HG03097 (cell line): Measurements from ENCODE around the gene SEH1L.
A peak's percentile ranks its signal among the peaks of the same experiment; 100 is the strongest.
"Not testable (repeated sequence)": the region's sequence is repeated elsewhere in the genome, so short reads cannot be mapped to it uniquely, and the experiment has no call there.

ENCODE experiments used
- ATAC-seq: cut with Tn5 transposase; IDR thresholded peaks from one replicate; pipeline ENCODE4 v1.9.1; 2021; ENCODE audit not compliant: unreplicated experiment, low FRiP score

Gene SEH1L, protein sequence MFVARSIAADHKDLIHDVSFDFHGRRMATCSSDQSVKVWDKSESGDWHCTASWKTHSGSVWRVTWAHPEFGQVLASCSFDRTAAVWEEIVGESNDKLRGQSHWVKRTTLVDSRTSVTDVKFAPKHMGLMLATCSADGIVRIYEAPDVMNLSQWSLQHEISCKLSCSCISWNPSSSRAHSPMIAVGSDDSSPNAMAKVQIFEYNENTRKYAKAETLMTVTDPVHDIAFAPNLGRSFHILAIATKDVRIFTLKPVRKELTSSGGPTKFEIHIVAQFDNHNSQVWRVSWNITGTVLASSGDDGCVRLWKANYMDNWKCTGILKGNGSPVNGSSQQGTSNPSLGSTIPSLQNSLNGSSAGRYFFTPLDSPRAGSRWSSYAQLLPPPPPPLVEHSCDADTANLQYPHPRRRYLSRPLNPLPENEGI

DNA sequence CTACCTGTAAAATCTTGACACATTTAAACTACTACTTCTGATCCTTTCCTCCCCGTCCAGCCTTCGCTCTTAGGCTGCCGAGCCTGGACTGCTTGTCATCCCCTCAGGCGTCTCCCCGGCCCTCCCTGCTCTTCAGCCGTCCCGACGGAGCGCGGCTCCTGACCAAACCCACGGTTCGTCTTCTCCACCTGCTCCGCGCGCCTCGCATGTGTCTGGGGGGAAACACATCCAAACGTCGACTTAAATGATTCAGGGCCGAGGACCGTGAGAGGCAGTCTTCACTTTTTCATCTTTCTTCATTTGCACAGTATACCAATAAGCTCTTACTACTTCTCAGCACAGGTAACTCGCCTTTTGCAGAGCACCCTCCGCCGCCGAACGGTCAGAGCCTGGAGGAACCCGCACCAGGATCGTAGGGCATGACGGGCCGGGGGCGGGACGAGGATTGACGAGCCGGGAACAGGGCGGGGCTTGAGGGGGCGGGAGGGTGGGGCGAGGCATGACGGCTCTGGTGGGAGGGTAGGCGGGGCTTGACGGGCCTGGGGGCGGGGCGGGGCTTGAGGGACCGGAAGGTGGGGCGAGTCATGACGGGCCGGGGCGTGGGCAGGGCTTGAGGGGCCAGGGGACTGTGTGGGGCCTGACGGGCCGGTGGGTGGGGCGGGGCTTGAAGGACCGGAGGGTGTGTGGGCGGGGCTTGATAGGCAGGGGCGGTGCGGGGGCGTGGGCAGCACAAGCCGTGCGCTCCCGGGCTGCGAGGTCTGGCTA lies at the start of gene SEH1L:
SEH1L (plus strand) TSS at position 727 of the 765 bp plus-strand sequence. CDS start 111 bp downstream, outside the sequence.
- peak; percentile 72 for ATAC-seq

DNA sequence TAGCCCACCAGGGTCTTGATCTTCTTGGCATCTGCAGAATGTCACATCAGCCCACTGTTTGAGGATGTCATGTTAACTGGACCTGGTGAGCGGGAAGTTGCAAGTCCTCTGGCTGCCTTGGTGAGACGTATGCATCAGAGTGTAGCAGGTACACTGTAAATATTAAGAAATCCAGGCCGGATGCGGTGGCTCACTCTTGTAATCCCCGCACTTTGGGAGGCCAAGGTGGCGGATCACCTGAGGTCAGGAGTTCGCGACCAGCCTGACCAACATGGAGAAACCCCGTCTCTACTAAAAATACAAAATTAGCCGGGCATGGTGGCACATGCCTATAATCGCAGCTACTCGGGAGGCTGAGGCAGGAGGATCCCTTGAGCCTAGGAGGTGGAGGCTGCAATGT lies 46.6 kb upstream of the SEH1L start:
- not testable (repeated sequence) for ATAC-seq

DNA sequence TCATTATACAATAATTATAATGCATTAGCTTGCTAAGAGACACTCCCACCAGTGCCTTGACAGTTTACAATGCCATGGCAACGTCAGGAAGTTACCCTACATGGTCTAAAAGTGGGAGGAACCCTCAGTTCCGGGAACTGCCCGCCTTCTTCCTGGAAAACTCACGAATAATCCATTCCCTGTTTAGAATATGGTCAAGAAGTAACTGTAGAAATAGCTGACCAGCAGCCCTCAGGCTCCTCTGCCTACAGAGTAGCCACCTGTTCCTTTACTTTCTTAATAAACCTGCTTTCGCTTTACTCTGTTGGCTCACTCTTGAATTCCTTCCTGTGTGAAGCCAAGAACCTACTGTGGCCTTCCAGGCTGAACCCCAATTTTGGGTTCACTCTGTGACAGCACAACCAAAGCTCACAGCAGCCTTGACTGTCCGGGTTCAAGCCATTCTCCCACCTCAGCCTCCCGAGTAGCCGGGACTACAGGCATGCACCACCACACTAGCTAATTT lies 43.7 kb upstream of the SEH1L start:
- no peak for ATAC-seq

DNA sequence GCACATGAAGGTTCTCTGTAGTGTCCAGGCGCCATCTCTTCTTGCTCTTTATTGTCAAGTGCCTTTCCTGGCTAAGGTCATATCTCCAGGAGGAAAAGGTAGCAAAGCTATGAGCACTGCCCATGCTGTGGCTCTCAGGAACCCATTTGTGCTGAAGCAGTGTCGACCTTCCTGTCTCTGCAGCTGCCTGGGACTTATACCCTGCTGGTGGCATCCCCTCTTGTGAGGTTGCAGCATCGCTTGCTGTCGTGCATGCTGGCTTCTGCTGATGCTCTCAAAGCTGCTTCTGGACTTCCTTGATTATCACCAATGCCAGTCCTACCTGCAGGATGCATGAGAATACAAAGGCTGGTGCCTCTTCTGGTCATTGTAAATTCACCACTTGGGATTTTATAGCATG lies 41.7 kb upstream of the SEH1L start:
- no peak for ATAC-seq

DNA sequence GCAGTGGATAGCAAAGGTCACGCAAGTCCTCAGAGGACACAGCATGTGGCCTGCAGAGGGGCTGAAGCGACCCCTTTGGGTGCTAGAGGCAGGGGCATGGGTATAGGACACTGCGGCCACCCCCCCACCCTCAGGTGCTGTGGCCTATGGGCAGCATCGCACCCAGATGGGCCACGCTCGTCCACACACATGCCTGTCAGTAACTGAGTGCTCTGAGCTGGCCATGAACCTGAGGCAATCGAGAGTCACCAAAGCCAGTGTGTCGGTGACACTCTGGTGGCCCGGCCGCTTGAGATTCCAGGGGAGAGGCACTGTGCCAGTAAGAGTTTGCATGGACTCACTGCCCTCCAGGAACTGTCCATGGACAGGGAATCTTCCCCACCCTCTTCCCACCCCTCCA lies 41.0 kb upstream of the SEH1L start:
- no peak for ATAC-seq

DNA sequence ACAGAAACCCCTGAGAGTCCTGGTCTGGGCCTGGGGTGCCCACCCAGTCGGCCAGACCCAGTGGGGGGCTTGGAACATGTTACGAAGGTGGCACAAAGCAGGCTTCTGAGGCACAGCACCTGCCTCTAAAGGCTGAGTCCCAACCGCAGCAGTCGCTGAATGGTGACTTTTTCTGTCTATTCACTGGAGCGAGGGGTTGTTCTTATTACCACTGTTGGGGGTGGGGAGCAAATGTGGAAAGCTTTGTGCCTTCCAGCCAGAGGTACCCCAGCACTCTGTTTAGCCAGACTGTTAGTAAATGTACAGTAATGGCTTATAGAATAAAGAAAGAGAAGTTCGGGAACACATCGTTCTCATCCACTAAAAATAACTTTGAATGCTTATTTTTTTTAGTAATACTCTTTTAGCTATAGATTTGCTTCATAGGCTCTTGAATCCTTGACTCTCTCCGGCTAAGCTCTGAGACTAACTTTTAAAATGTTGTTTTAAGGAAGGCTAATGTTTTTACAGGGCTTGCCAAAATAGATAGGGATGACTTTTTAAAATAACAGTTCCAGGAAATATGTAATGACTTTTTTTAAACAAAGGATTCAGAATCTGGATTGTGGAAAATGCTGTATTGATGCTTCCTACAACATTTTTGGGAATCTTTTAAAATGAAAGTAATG lies 40.4 kb upstream of the SEH1L start:
- no peak for ATAC-seq

DNA sequence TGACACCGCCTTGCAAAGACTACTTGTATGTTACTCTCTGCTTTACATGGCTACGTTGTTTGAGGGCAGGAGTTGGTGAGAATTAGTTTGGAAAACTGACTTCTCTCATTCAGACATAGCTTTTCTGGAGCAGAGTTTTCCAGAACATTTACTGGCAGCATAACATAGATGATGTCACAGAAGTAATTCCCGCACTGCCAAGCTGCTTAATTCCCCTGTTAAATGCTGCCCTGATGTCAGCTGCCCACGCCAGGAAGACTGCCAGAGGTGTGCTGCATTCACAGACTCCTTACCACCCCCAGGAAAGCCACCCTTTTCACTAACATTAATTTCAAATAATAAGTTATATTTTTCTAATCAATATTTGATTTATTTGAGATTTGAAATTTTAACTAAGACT lies 39.1 kb upstream of the SEH1L start:
- ATAC-seq, result no peak

DNA sequence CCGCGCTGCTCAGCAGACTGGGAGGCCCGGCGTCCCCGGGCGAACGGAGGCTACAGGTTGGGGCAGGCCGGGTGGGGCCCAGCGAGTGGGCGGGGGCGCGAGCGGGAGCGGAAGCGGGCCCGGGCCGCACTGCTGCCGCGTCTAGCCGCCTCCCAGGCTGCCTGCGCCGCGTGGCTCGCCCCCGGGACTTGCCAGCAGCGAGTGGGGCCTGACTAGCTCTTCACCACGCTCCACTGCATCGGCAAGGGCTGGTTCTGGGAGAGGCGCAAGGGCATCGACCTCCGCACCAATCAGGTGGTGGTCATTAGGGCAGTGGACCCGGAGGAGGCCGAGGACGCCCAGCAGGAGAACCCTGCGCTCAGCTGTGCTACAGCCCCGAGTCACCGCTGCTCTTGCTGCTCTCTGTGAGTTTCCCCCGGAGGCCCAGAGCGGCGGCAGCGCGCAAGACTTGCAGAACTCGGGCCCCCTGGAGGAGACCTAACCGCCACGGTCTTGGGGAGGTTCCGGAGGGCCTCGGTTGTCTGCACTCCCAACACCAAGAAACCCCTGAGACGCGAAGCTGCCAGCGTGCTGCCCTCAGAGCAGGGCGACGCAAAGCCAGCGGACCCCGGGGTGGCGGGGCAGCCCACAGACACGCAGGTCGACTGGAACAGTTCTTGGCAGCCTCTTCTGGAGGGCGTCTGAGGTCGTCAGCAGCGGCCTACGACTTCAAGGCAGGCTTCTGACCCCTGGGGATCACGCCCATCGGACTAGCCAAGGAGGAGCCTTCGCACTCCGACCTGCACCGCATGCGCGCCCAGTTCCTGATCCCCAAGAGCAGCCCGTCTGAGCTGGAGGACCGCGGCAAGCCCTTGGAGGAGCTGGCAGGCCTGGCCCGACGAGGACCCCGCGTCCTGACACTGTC lies 36.5 kb upstream of the SEH1L start:
- ATAC-seq, result no peak

DNA sequence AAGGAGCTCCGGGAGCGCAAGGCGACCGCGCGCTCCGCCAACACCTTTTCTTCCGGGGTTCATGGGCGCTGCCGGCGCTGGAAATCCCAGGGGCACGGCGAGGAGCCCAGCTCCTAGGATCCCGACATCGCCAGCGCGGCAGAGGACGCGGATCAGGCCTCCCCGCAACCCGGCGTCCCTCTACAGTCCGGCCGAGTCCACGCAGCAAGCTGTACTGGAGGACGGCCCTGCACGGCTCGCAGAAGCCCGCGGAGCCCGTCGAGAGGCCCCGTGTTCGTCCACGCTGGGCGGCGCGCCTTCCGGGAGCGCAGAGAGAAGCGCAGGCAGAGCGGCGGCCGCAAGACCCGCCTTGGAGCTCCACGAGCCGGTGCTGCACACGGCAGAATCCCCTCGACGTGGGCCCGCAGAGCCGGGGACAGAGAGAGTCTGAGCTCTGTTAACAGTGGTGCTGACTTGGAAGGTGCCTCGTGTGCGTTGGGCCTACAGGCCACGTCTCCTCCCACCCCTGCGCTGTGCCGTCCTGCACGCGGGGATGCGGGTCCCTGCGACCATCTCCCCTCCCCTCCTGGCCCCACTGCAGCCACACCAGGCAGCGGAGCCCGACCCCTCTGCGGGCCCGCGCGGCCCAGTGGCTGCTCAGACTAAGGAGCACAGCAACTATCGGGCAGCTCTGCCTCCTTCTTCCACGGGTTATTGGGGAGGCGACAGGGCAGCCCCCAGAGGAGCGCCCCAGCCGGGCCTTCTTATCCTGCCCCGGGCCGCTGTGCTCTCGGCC lies 35.7 kb upstream of the SEH1L start:
- ATAC-seq, result no peak

DNA sequence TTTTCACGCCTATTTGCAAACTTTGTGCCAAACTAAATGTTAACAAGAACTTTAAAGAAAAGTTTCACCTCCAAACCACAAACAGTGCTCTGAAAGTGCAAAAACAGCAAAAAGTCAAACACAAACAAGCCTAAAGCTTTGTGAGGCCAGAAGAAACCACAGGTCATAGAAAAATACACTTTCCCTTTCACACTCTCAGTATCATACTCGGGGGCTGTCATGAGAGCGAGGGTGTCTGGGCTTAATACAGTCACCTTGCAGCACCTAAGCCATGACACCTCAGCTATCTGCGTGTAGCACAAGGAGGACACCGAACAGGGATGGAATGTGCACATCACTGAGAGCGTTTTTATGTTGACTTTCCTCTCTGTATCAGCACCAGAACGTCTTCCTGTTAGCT lies 26.6 kb upstream of the SEH1L start:
- ATAC-seq, result no peak

DNA sequence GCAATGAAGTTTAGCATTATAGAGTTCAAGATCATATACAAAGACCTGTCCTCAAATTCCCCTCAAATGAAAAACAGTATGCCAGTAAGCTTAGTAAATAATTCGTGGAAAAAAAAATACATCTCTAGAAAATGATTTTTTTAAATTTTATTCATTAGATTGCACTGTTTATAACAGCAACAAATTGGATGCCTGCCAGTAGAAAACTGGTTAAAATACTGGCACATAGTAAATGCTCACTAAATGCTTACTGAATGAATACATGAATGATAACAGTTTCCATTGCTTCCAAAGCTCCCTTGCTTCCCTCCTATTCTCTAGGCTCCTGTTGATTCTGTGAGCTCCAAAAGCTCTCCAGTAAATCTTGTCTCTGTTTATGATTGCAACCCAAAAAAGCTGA lies 25.5 kb upstream of the SEH1L start:
- ATAC-seq, result no peak

DNA sequence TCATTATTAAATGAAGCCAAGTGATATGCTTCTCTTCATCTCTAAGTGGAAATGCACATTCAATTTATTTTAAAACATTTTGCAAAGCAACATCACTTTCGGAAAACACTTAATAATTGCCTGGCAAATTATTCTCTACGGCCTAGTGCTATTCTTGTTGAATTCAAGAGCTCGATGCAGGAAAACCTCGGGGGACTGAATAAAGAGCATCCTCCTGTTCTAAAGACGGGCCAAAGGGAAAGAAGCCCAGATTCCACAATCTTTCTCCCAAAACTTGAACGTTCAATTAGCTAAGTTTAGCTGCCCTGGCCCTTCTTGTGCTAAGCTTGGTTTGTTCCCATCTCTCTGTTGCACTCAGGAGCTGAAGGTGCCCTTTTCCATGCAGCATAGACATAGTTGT lies 23.2 kb upstream of the SEH1L start:
- ATAC-seq, result no peak

DNA sequence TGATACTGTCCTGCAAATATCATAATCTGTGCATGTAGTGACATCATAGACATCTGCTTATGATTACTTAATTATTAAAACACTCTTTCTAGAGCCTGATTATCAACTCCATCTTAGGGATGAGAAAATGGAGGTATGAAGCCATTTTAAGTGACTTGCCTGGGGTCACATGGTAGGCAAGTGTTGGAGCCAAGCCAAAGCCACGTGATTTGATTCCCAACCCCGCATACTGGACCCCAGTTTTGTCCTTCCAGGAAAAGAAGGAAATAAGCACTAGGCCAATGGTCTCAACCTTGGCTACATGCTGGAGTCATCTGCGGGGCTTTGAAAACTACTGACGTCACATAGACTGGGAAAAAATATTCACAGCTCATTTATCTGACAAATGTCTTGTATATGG lies 19.6 kb upstream of the SEH1L start:
- ATAC-seq, result no peak

DNA sequence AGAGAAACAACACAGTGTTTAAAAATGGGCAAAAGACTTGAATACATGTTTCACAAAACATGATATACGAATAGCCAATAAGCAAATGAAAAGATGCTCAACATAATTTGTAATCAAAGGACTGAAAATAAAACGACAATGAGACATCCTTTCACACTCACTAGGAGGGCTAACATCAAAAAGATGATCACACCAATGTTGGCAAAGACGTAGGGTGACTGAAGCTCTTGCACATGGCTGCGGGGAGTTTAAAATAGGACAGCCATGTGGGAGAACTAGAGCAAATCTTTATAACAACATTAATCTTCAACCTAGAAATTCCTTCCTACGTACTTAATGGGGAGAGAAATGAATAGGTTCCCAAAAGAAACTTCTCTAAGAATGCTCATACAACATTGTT lies 19.2 kb upstream of the SEH1L start:
- ATAC-seq, result no peak

DNA sequence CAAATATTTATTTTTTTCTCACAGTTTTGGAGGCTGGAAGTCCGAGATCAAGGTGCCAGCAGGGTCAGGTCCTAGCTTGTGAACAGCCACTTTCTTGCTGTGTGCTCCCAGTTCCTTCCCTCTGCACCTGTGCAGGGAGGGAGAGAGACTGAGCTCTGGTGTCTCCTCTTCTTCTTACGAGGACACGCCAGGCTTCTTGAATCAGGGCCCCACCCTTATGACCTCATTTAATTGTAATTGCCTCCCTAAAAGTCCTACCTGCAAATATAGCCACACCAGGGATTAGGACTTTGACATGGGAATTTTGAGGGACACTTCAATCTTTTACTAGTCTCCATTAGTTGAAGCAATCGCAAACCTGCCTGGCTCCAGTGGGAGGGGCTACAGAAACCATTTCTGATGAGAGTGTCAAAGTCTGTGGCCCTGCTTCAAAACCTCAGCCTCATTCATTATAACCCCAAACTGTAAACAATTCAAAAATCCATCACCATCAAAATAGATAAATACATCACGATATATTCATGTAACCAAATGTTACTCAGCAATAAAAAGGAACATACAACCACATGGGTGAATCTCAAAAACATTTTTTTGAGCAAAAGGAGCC lies 18.2 kb upstream of the SEH1L start:
- ATAC-seq, result no peak

DNA sequence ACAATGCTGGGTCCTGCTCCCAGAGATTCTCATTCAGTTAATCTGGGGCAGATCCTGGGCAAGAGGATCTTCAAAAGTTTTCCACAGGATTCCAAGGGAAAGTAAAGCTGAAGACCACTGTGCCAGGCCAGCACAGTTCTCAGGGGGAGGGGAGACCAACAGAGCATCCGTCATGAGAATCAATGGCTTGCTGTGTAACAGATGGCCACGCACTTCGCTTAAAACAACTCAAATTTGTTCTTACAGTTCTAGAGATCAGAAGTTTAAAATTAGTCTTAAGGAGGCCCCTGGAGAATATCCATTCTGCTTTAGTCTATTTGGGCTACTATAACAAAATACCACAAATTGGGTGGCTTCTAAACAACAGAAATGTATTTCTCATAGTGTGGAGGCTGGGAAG lies 17.4 kb upstream of the SEH1L start:
- no peak for ATAC-seq

DNA sequence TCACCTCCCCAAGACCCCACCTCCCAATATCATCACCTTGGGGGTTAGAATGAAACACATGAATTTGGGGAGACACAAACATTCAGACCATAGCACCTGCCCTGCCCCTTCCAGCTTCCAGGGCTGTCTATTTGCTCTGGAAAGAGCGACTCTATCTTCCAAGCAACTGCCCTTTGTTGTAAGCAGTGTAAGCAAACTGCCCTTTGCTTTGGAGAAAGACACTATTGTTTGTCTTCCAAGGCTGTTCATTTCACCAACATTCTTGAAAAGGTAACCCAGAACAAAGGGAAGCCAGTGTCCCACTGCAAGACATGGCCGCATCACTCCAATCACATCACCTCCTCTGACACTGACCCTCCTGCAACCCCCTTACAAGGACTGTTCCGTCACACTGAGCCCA lies 16.9 kb upstream of the SEH1L start:
- no peak for ATAC-seq

DNA sequence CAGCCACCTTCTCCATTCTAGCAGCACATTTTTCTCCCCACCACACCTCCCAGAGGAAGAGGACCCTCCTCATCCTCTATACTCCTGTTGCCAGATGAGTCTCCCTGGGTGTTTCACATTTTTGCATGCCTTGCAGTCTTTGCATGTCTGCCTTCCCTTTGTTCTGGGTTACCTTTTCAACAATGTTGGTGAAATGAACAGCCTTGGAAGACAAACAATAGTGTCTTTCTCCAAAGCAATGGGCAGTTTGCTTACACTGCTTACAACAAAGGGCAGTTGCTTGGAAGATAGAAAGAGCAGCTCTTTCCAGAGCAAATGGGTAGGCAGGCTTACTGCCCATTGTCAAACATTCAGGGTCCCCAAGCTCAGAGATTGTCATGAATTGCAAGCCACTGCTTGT lies 14.5 kb upstream of the SEH1L start:
- ATAC-seq, result no peak

DNA sequence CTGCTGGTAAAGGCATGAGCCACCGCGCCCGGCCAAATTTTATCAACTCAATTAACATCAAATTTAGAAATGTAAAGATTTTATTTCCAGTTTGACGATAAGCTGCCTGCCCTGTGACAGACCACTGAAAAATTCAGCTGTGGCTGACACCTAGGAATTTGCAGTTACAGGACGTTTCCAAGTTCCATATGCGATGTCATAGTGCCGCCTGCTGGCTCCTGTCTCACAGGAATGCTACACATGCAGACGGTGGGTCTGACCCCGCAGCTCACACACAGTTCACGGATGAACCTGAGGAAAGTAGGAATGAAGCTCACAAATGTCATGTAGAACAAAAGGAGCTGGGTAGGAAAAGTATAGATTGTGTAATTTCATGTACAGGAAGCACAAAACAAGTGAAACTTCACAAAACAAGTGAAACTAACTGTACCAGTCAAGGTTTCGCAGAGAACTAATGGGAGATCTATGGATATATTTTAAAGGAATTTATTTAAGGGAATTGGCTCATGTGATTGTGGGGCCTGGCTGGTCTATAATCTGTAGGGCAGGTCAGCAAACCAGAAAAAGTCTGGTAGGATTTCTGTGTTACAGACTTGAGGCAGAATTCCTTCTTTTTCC lies 13.2 kb upstream of the SEH1L start:
- ATAC-seq, result no peak
